Stimulated activated CD4-positive, alpha-beta T cell treated with anti-CD3 and anti-CD28 coated beads, Interleukin-1b, Interleukin-23, amount 100 ng/mL, for 4 hours (primary cell): ENCODE results near the gene KCMF1.
A peak's percentile ranks its signal among the peaks of the same experiment; 100 is the strongest.

ENCODE experiments used
- DNase-seq, 2 donors: peaks; one replicate each; pipeline ENCODE4 v3.0.0-alpha.2; 2020; ENCODE audit warnings: low read depth in 2 of 2

Gene KCMF1

DNA sequence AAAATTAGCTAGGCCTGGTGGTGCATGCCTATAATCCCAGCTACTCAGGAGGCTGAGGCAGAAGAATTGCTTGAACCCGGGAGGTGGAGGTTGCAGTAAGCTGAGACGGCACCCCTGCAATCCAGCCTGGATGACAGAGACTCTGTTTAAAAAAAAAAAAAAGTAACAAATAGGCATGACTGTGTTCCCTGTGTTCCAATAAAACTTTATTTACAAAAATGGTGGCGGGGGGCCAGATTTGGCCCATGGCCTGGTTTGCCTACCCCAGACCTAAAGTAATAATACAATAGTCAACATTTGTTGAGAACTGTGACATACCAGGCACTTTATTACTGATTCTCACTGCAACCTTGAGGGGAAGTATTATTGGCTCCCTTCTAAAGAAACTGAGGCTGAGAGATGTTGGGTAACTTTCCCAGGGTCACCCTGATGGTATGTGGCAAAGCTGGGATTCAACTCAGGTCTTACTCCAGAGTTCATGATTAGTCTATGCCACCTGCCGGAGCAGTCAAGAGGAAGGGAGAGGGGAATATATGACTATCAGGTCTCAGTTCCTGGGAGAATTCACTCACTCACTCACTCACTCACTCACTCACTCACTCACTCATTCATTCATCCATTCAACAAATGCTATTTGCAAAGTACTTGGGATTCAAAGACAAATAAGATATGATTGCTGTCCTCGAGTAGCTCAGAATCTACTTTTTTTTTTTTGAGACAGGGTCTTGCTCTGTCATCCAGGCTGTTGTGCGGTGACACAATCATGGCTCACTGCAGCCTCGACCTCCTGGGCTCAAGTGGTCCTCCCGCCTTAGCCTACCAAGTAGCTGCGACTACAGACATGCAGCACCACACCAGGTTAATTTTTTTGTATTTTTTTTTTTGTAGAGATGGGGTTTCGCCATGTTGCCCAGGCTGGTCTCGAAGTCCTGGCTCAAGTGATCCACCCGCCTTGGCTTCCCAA lies 14.3 kb upstream of the KCMF1 start:
- DNase-seq = no peak

GRCh38 chr2:84957771-84958134 lies 13.2 kb upstream of the KCMF1 start:
- no peak for DNase-seq

- DNase-seq = no peak
Observed at GRCh38 chr2:84958135-84959059, 12.6 kb upstream of the KCMF1 start.

- no peak for DNase-seq
Observed at GRCh38 chr2:84959095-84959565, 11.8 kb upstream of the KCMF1 start.

- DNase-seq = no peak
Observed at GRCh38 chr2:84959566-84960506, 11.1 kb upstream of the KCMF1 start.

- no peak for DNase-seq
Observed at GRCh38 chr2:84962917-84963316, 8.0 kb upstream of the KCMF1 start.

DNA sequence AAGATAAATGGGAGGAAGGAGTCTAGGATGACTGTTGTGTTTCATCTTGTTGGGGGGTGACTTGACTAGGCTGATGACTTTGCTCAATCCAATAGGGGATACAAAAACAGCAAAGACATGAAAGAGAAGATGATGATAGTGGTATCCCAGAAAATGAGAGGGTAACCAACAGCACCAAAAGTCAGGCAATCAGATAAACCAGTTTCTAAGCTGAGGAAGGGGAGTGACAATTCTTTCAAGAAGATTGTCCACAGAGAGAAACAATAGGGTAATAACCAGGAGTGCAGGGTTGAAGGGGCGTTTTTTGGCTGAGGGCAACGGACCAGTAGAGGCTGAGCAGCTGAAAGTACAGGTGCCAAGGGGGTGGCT lies 7.7 kb upstream of the KCMF1 start:
- no peak for DNase-seq

DNA sequence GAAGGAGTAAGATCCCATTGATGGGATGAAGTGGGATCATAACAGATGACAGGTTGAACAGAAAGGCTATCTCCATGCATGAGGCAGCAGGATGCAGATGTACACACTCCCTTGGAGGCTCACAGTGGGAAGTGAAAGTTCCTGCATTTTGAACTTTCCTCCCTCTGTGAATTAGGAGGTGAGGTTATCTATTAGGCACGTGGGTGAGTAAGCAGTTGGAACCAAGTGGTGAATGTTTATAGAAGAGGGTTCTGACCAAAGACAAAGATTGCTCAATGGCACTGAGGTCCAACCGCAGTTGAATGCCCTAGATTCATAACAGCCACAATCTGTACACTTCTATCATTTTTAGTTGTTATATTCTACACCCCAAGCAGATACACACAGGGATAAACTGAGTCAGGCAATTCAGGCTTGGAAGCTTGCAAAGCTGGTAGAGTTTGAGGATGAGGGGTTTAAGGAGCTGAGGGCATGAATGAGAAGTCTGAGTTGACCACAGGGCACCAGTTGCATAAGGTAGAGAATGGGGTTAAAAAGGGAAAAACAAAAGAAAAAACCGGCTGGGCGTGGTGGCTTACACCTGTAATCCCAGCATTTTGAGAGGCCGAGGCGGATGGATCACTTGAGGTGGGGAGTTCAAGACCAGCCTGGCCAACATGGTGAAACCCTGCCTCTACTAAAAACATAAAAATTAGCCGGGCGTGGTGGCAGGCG lies 7.1 kb upstream of the KCMF1 start:
- DNase-seq = no peak

DNA sequence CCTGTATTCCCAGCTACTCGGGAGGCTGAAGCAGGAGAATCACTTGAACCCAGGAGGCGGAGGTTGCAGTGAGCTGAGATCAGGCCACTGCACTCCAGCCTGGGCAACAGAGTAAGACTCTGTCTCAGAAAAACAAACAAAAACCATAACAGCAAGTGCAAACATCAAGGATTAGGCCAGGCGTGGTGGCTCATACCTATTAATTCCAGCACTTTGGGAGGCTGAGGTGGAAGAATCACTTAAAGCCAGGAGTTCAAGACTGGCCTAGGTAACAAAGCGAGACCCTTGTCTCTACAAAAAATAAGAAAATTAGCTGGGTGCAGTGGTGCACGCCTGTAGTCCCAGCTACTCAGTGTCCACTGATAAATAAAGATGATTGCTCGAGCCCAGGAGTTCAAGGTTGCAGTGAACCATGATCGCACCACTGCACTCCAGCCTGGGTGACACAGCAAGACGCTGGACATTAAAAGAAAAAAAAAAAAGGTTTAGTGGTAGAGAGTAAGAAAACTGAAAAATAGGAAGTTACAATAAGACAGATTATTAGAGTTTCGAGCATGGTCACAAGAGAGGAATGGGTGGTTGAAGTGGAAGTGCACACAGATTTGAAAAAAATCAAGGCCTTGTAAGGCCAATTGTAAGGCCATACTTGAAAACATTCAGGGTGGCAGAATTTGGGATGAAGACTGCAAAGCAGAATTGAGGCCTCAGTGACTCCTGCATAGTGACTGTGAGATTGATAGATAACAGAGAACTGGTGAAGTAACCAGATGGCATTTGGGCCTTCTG lies 6.4 kb upstream of the KCMF1 start:
- DNase-seq = no peak

- no peak for DNase-seq
Observed at GRCh38 chr2:84965192-84965516, 5.8 kb upstream of the KCMF1 start.

DNA sequence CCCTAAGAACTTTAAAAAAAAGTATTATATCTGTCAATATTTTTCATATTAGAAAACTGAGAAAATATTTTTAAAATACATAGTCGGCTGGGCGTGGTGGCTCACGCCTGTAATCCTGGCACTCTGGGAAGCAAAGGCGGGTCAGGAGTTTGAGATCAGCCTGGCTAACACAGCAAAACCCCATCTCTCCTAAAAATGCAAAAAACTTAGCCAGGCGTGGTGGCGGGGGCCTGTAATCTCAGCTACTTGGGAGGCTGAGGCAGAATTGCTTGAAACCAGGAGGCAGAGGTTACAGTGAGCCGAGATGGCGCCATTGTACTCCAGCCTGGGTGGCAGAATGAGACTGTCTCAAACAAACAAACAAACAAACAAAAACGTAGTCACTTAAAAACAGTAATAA lies 5.1 kb upstream of the KCMF1 start:
- DNase-seq = no peak

DNA sequence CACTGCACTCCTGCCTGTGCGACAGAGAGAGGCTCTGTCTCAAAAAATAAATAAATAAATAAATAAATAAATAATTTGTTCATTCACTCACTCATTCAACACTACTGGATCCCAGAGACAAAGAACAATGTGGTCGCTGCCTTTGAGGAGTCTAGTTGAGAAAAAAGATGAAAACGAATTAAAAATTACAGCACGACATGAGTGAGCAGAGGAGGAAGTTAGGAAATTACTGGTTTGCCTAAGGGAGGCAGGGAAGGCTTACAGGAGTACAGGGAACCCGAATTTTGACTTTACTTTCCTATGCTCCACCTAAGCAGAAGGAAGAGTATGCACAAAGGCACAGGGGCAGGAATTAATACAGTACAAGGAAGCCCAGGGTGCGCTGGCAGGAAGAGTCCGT lies 4.2 kb upstream of the KCMF1 start:
- DNase-seq = no peak

- DNase-seq = no peak
Observed at GRCh38 chr2:84969511-84970209, 1.3 kb upstream of the KCMF1 start.

DNA sequence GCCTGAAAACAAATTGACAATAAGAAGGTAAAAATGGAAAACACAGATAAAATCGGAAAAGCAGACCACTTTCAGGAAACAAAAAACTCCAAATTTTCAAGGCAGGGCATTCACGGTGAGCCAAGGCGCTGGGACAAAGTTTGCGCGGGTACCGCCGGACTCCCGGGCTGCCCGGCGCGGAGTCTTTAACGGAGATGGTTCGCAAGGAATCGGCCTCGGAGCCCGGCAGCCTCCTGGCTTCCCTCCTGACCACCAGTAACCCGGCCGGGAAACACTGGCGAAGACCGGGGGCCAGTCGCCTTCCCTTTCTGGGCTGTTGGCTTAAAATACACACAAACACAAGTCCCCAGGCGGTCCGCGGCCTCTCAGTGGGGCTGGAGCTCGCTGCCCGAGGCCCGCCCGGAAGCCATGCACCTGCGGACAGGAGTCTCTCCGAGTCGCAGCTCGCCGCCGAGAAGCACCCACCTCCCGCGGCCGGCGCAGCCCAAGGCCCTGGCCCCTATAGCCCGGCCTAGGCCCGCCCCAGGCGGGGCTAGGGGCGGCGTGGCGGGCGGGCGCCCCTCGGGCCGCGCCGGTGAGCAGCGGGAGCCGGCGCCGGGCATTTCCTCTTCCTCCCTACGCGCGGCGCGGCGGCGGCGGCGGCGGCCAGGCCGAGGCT lies 622 bp upstream of the KCMF1 start:
- DNase-seq = peak; percentile 14 to 50

DNA sequence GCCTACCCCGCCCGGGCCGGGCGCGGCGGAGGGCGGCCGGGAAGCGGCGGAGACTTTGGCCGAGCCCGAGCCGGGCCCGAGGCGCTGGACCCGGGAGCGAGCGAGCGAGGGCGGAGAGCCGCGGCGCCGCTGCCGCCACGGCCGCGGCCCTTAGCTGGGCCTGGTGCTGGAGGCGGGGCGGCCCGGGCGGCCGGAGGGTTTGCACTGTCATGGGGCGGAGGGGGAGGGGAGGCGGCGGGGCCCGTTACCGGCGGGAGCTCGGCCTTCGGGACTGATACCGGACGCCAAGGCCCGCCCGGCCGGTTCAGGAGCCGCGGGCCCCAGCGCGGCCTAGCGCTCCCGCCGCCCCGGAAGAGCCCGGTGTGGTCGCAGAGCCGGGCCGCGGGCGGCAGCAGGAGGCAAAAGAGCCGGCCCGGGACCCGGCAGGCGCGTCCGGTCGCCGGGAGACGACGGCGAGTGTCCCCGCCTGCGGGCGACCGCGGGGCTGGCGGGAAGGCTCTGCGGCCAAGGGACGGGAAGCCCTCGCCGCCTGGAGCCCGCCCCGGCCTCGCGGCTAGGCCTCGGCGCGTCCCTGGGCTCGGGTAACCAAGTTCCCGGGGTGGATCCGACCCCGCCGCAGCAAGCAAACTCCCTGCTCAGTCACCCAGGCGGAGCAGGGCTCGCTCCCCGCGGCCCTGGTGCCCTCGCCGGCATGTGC lies 697 bp downstream of the KCMF1 start:
- DNase-seq = peak; percentile 39 to 55

- DNase-seq = no peak
Observed at GRCh38 chr2:84972207-84972783, 1.3 kb downstream of the KCMF1 start.

GRCh38 chr2:84972932-84973331 lies 2.0 kb downstream of the KCMF1 start:
- no peak for DNase-seq
